Muscle of back (tissue), 11 donors: ENCODE measurements around the gene ST8SIA6. TPM values are rescaled to one million over a fixed set of nuclear protein-coding genes. Genes with fewer than 3 reads are reported as not detected.

Source experiments
- DNase-seq, 3 donors: peaks; one replicate each; pipeline versions ENCODE4 v3.0.0 to v3.0.0-alpha.2; 2013
- polyA plus RNA-seq, 10 donors: library from polyadenylated mRNA; unstranded; fragments of 120-200 nt; gene quantifications; one replicate each; pipeline ENCODE4 v1.2.1, GENCODE V29; 2013; ENCODE audit not compliant: insufficient read length in 10 of 10

The ST8SIA6 gene
- polyA plus RNA-seq, 10 donors, result 0.65 to 2.9 (median 1.7) TPM

- DNase-seq, result no peak
Observed at GRCh38 chr10:17272648-17273047, 181.7 kb downstream of the ST8SIA6 start.

Other genes starting within 250 kb of the ST8SIA6 start
- gene VIM, start 226.4 kb downstream of the ST8SIA6 start, polyA plus RNA-seq, result 1,000 to 10,000 TPM; 1,996 to 4,032 (median 2,773) TPM
- gene HACD1, start 162.8 kb upstream of the ST8SIA6 start, polyA plus RNA-seq, result 100 to 1,000 TPM in 9 of 10 donors, 10 to 100 TPM in 1; 74.2 to 194 (median 132) TPM
- gene STAM, start 189.6 kb upstream of the ST8SIA6 start, polyA plus RNA-seq, result 10 to 100 TPM; 20.6 to 33.0 (median 23.4) TPM